Measurements from ENCODE around the gene AGFG2. TPM values are rescaled to one million over a fixed set of nuclear protein-coding genes. Genes with fewer than 3 reads are reported as not detected.

AGFG2 gene
- total and polyA plus RNA-seq, 2 of the 4 experiments (the other 2 are of a cell fraction) = 3.0 to 10.0 TPM

DNA sequence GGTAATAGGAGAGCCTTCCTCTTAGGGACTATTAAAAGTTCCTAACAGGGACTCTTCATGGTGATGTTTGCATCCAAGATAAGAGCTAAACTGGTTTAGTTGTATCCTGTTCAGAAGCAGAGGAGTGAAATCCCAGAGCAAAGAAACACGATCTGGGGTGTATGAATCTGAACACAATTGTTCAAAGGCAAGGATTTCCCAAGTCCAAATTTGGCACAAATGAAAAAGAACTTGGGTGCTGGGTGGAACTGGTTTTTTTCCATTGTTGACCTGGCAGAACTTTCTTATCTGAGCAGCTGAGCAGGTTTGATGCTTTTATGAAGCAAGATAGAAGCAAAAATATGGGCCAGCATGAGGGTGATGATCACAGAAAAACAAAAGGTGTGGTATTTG, 6.0 kb downstream of the AGFG2 start:
- DNase-seq (peak; percentile 17), ATAC-seq (ENCODE audit: low read depth) (no peak)
- Histone ChIP-seq H3K4ac (ENCODE audit: low read depth, low read length) (peak overlapping the region; percentile 71), H3K27me3 (ENCODE audit: control insufficient read depth, insufficient read depth, low read length) (no peaks in the 10 kb centered on the region), H4K91ac (ENCODE audit: insufficient read depth, low read depth, low read length) (peak overlapping the region; percentile 61), H2AK5ac (ENCODE audit: low read depth, low read length) (peak overlapping the region; percentile 27; the same call in 1 of the 2 replicates), H3K4me3 (ENCODE audit: insufficient read depth, low read depth, low read length) (no peak overlapping the region), H2BK5ac (ENCODE audit: low read depth, low read length, poor library complexity, severe bottlenecking) (peak overlapping the region; percentile 76), H3K23ac (ENCODE audit: low read depth, low read length) (peak overlapping the region; percentile 82), H3K14ac (replicated peaks; ENCODE audit: low read depth, low read length) (peak overlapping the region; percentile 71), H3K18ac (ENCODE audit: low read depth, low read length) (peak overlapping the region; percentile 17; the same call in 1 of the 2 replicates), H2AK9ac (replicated peaks; ENCODE audit: low read depth, low read length, poor library complexity) (peak overlapping the region; percentile 50), H4K5ac (ENCODE audit: low read depth, low read length) (peak overlapping the region; percentile 5; the same call in 1 of the 2 replicates), H3K9me3 (ENCODE audit: control insufficient read depth, insufficient read depth, low read length) (no peaks in the 10 kb centered on the region), H2BK20ac (ENCODE audit: low read depth, low read length) (peak overlapping the region; percentile 82), H3K9ac (ENCODE audit: low read depth, low read length) (no peak overlapping the region; the same call in 1 of the 2 replicates), H3K79me1 (ENCODE audit: low read depth in 1 of 2, low read length in 2 of 2) (peaks cover 23 to 47% of the 10 kb centered on the region in 2 experiments), H2BK15ac (ENCODE audit: low read depth, low read length) (peak overlapping the region; percentile 72), H3K36me3 (ENCODE audit: control insufficient read depth, insufficient read depth, low read length) (no peaks in the 10 kb centered on the region), H4K8ac (ENCODE audit: low read depth in 2 of 2, low read length in 2 of 2) (peak overlapping the region; percentile 38 to 83; a peak in 3 of 4 replicates), H4K20me1 (ENCODE audit: insufficient read depth, low read length) (no peaks in the 10 kb centered on the region), H2AFZ (replicated peaks; ENCODE audit: low read length, poor library complexity) (peak overlapping the region; percentile 14), H3K9me1 (ENCODE audit: insufficient read depth, low read length) (peaks cover 27% of the 10 kb centered on the region), H3K4me2 (ENCODE audit: low read depth, low read length) (peak overlapping the region; percentile 26), H3K56ac (ENCODE audit: extremely low read depth, insufficient read depth, low read length) (peak overlapping the region; percentile 19; the same call in 1 of the 2 replicates), H2BK120ac (ENCODE audit: low read depth, low read length) (peak overlapping the region; percentile 58), H3K27ac (ENCODE audit: insufficient read depth, low read length) (peak overlapping the region; percentile 39), H3K4me1 (ENCODE audit: control insufficient read depth, insufficient read depth, low read length) (peaks cover 28% of the 10 kb centered on the region)
- POLR2A ChIA-PET (ENCODE audit: unreplicated experiment) = no interaction called here
- intact Hi-C loops (cut with micrococcal nuclease) = loop anchor here (5.0 kb wide), 2 partner anchors 53 to 68 kb away; partner anchors contain the start of gene TSC22D4
- CTCF ChIA-PET = interaction anchor here (0.7 to 0.9 kb wide), 2 partner anchors 29 kb away, joined by 3 read pairs; no protein-coding TSS in a partner anchor
- in situ Hi-C loops (cut with MboI; ENCODE audit: low sequenced_read_pairs) = loop anchor here (5.0 kb wide), 1 partner anchor 63 kb away; the partner anchor contains the start of gene NYAP1
- 33% methylated on average over 1 of the region's 1 CpG; no CpG with 5 or more reads in 1 of the 2 experiments for WGBS, 2 experiments (ENCODE audit: extremely low coverage in 2 of 2, insufficient read length in 1 of 2)
- dilution Hi-C loops (cut with HindIII; ENCODE audit: low sequenced_read_pairs, unreplicated experiment) = no loop called here
- no peak for TF ChIP-seq RAD21 (IDR thresholded peaks at IDR 0.05; ENCODE audit: low read length)
- TF ChIP-seq MAFK (IDR thresholded peaks at IDR 0.05; ENCODE audit: low read depth, low read length) = no peak
- TF ChIP-seq RFX5 (IDR thresholded peaks at IDR 0.05; ENCODE audit: low read depth, low read length) = no peak
- no peak for TF ChIP-seq BHLHE40 (IDR thresholded peaks at IDR 0.05; ENCODE audit: low read depth, low read length)
- TF ChIP-seq, protein P1, sequence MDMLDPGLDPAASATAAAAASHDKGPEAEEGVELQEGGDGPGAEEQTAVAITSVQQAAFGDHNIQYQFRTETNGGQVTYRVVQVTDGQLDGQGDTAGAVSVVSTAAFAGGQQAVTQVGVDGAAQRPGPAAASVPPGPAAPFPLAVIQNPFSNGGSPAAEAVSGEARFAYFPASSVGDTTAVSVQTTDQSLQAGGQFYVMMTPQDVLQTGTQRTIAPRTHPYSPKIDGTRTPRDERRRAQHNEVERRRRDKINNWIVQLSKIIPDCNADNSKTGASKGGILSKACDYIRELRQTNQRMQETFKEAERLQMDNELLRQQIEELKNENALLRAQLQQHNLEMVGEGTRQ (IDR thresholded peaks at IDR 0.05; ENCODE audit: low read depth, low read length) = no peak
- TF ChIP-seq RCOR1 (IDR thresholded peaks at IDR 0.05; ENCODE audit: insufficient replicate concordance, low read length) = no peak
- BruUV-seq (replicated peaks) = no TSS peak
